NT2/D1 (cell line): ENCODE results near the gene TTR.

Source experiments
- SUZ12 ChIP-seq: IDR thresholded peaks from 2 replicates; pipeline ENCODE4 v1.6.1; 2011; ENCODE audit not compliant: insufficient read length, insufficient read depth; ENCODE audit errors: extremely low read depth
- YY1 ChIP-seq: IDR thresholded peaks from 2 replicates; pipeline ENCODE4 v1.6.1; 2011; ENCODE audit not compliant: insufficient read length, insufficient read depth
- ZNF274 ChIP-seq: IDR thresholded peaks from 2 replicates; pipeline ENCODE4 v1.6.1; 2011; ENCODE audit warnings: mild to moderate bottlenecking, low read depth, low read length

DNA sequence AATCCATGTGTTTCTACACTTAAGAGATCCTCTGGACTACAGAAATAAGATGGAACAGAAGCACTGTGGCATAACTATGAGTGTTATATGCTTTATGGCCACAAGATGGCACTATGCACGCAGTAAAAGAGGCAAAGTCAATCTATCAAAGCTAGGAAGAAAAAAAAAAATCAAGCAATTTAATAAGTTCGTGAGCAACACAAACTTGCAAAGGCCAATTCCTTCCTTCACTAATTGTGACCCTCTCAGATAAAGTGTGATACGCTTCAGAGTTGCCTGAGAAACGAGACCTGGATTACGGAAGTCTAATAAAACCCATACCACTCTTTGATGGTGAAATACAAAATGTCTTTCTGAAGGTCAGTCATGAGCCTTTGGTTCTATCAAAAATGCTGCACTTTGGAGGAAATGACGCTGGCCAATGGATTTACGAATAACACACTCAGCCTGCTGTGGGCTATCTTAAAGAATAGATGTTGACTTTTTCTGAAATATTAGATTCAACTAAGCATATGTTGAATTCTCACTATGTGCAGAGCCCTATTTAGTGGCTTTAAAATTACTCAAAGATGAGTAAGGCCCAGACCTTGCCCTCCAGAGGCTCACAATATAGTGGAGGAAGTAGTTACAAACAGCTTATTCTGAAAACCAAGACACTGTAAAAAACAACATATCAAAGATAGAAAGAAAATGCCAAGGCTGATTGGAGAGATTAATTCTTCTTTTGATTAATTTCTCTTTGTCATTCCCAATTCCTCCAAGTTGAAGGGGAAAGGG, 35.5 kb upstream of the TTR start:
- TF ChIP-seq SUZ12, result no peak
- TF ChIP-seq YY1, result no peak
- no peak for TF ChIP-seq ZNF274
